ENCODE results near the gene SPDYC.
"Not testable (repeated sequence)": the region's sequence is repeated elsewhere in the genome, so short reads cannot be mapped to it uniquely, and the experiment has no call there.

SPDYC gene

DNA sequence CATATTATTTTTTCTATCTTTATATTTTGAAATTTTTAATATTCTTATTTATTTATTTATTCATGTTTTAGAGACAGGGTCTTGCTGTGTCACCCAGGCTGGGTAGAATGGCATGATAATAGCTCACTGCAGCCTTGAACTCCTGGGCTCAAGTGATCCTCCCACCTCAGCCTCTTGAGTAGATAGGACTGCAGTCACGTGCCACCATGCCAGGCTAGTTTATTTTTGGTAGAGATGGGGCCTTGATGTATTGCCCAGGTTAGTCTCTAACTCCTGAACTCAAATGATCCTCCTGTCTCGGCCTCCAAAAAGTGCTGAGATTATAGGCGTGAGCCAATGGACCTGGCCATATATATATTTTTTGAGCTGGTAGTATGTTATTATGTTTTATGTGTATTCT, 2.4 kb upstream of the SPDYC start:
- ATAC-seq (ENCODE audit: insufficient read depth, low read depth) (no peak), DNase-seq (no peak)
- Histone ChIP-seq H3K27ac (ENCODE audit: low read length) (no peak overlapping the region), H3K27me3 (ENCODE audit: insufficient read depth, low read length, poor library complexity) (no peaks in the 10 kb centered on the region), H3K4me3 (ENCODE audit: low read depth in 1 of 2, low read length in 2 of 2) (no peak overlapping the region), H4K20me1 (ENCODE audit: insufficient read depth, low read length) (no peaks in the 10 kb centered on the region), H3K4me1 (ENCODE audit: insufficient read depth, low read length) (no peaks in the 10 kb centered on the region), H2AFZ (ENCODE audit: low read depth, low read length) (no peak overlapping the region), H3K9ac (ENCODE audit: low read depth, low read length) (no peak overlapping the region), H3K79me2 (ENCODE audit: insufficient read depth, low read length) (no peaks in the 10 kb centered on the region), H3K4me2 (ENCODE audit: insufficient read depth, low read length) (no peak overlapping the region), H3K36me3 (ENCODE audit: insufficient read depth, low read length) (no peaks in the 10 kb centered on the region), H3K9me3 (ENCODE audit: insufficient read depth, low read length, severe bottlenecking) (no peaks in the 10 kb centered on the region)
- TF ChIP-seq, protein P1, sequence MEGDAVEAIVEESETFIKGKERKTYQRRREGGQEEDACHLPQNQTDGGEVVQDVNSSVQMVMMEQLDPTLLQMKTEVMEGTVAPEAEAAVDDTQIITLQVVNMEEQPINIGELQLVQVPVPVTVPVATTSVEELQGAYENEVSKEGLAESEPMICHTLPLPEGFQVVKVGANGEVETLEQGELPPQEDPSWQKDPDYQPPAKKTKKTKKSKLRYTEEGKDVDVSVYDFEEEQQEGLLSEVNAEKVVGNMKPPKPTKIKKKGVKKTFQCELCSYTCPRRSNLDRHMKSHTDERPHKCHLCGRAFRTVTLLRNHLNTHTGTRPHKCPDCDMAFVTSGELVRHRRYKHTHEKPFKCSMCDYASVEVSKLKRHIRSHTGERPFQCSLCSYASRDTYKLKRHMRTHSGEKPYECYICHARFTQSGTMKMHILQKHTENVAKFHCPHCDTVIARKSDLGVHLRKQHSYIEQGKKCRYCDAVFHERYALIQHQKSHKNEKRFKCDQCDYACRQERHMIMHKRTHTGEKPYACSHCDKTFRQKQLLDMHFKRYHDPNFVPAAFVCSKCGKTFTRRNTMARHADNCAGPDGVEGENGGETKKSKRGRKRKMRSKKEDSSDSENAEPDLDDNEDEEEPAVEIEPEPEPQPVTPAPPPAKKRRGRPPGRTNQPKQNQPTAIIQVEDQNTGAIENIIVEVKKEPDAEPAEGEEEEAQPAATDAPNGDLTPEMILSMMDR (IDR thresholded peaks at IDR 0.05; ENCODE audit: borderline replicate concordance, extremely low read depth, low read length, poor library complexity, severe bottlenecking): no peak

DNA sequence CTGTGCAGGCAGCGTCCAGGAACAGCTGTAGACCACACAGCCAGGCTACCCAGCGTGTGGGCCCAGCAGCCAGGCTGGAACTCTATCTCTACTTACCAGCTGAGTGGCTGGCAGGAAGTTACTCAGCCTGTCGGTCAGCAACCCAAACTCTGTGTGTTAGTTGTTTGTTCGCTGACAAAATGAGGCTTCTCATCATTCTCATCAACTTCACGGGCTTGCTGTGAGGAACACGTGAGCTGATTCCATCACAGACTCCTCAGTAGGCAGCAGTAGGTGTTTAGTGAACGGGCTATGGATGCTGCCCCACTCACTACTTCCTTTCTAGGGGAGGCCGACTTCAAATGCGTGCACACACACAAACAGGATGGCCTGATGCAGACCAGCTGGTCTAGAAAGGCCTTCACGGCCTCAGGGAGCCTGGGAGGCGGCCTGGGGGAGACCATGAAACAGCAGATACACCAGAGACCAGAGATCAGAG, 830 bp upstream of the SPDYC start:
- DNase-seq: no peak
- no peak overlapping the region for H3K4me3 ChIP-seq (ENCODE audit: low read depth in 1 of 2, low read length in 2 of 2)
- H3K27ac ChIP-seq (ENCODE audit: low read length): no peak overlapping the region
- peak overlapping the region; percentile 23 for H2AFZ ChIP-seq (ENCODE audit: low read depth, low read length)
- no peak for ATAC-seq (ENCODE audit: insufficient read depth, low read depth)
- H4K20me1 ChIP-seq (ENCODE audit: insufficient read depth, low read length): no peaks in the 10 kb centered on the region
- H3K4me2 ChIP-seq (ENCODE audit: insufficient read depth, low read length): no peak overlapping the region
- H3K27me3 ChIP-seq (ENCODE audit: insufficient read depth, low read length, poor library complexity): no peaks in the 10 kb centered on the region
- TF ChIP-seq, protein P1 (IDR thresholded peaks at IDR 0.05; ENCODE audit: borderline replicate concordance, extremely low read depth, low read length, poor library complexity, severe bottlenecking): no peak
- TF ChIP-seq EZH2 (IDR thresholded peaks at IDR 0.05; ENCODE audit: borderline replicate concordance, low read depth, low read length, severe bottlenecking): no peak
- no peaks in the 10 kb centered on the region for H3K9me3 ChIP-seq (ENCODE audit: insufficient read depth, low read length, severe bottlenecking)
- no peaks in the 10 kb centered on the region for H3K79me2 ChIP-seq (ENCODE audit: insufficient read depth, low read length)
- no peaks in the 10 kb centered on the region for H3K4me1 ChIP-seq (ENCODE audit: insufficient read depth, low read length)
- no peaks in the 10 kb centered on the region for H3K36me3 ChIP-seq (ENCODE audit: insufficient read depth, low read length)
- H3K9ac ChIP-seq (ENCODE audit: low read depth, low read length): no peak overlapping the region

DNA sequence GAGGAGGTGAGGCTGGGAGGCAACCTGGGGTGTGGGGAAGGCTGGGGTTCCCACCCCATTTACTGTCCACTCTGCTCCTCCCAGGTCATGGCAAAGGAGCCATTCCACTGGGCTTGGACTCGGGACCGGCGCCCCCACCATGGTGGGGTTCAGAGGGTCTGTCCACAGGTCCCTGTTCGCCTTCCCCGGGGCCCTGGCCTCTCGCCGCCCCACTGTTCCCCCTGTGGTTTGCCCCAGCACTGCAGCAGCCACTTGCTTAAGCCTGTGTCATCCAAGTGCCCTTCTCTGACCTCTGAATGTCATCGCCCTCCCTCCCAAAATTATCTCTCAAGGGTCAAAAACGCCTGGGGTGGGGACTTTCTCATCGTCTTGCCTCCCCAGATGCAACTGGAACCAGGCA, 2.6 kb downstream of the SPDYC start:
- TF ChIP-seq, protein P1 (IDR thresholded peaks at IDR 0.05; ENCODE audit: borderline replicate concordance, extremely low read depth, low read length, poor library complexity, severe bottlenecking): no peak
- no peak for TF ChIP-seq EZH2 (IDR thresholded peaks at IDR 0.05; ENCODE audit: borderline replicate concordance, low read depth, low read length, severe bottlenecking)
- DNase-seq (no peak), ATAC-seq (ENCODE audit: insufficient read depth, low read depth) (no peak)
- Histone ChIP-seq H3K27ac (ENCODE audit: low read length) (no peak overlapping the region), H2AFZ (ENCODE audit: low read depth, low read length) (no peak overlapping the region), H3K4me2 (ENCODE audit: insufficient read depth, low read length) (no peak overlapping the region), H3K4me3 (ENCODE audit: low read depth in 1 of 2, low read length in 2 of 2) (no peak overlapping the region), H3K79me2 (ENCODE audit: insufficient read depth, low read length) (no peaks in the 10 kb centered on the region), H3K27me3 (ENCODE audit: insufficient read depth, low read length, poor library complexity) (no peaks in the 10 kb centered on the region), H4K20me1 (ENCODE audit: insufficient read depth, low read length) (no peaks in the 10 kb centered on the region), H3K36me3 (ENCODE audit: insufficient read depth, low read length) (no peaks in the 10 kb centered on the region), H3K4me1 (ENCODE audit: insufficient read depth, low read length) (no peaks in the 10 kb centered on the region), H3K9ac (ENCODE audit: low read depth, low read length) (no peak overlapping the region), H3K9me3 (ENCODE audit: insufficient read depth, low read length, severe bottlenecking) (no peaks in the 10 kb centered on the region)

DNA sequence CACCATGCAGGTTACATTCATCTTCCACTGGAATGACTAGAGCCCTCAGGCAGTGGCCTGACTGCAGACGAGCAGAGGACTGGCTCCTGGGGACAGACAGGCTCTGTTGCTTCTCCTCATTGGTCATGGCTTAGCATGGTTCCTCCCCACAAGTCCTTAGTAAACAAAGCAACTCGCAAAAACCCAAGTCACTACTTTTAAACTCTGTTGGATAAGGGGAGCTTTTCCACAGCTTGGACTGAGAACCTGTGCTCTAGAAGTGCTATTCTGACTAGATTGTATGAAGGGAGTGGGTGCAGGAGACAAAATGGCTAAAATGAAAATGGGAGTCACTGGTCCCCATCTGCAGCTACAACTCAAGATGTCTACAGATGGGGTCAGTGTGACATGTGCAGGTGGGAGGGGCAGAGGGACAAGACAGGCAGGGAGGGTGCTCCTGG, 4.6 kb downstream of the SPDYC start:
- H3K79me2 ChIP-seq (ENCODE audit: insufficient read depth, low read length); ATAC-seq (ENCODE audit: insufficient read depth, low read depth); H3K27me3 ChIP-seq (ENCODE audit: insufficient read depth, low read length, poor library complexity); H3K27ac ChIP-seq (ENCODE audit: low read length); H3K9me3 ChIP-seq (ENCODE audit: insufficient read depth, low read length, severe bottlenecking); H3K4me1 ChIP-seq (ENCODE audit: insufficient read depth, low read length); DNase-seq; H3K4me2 ChIP-seq (ENCODE audit: insufficient read depth, low read length); H2AFZ ChIP-seq (ENCODE audit: low read depth, low read length); H3K36me3 ChIP-seq (ENCODE audit: insufficient read depth, low read length); H4K20me1 ChIP-seq (ENCODE audit: insufficient read depth, low read length); H3K9ac ChIP-seq (ENCODE audit: low read depth, low read length); H3K4me3 ChIP-seq (ENCODE audit: low read depth in 1 of 2, low read length in 2 of 2): not testable (repeated sequence)
